Effector memory CD4-positive, alpha-beta T cell (primary cell): ENCODE measurements around the gene UBASH3B.

Source experiments
- DNase-seq, 3 donors: peaks; one replicate each; pipeline ENCODE4 v3.0.0-alpha.2; 2020
- H3K27ac ChIP-seq: 2 replicates; pipeline ENCODE4 v1.7.0; 2013; ENCODE audit warnings: mild to moderate bottlenecking, low read length, moderate library complexity; ENCODE audit not compliant: insufficient read depth, poor library complexity, severe bottlenecking
- H3K27me3 ChIP-seq: replicated peaks from 2 replicates; pipeline ENCODE4 v1.7.0; 2013; ENCODE audit warnings: mild to moderate bottlenecking, low read length; ENCODE audit not compliant: insufficient read depth, control insufficient read depth, poor library complexity, severe bottlenecking
- H3K36me3 ChIP-seq: 2 replicates; pipeline ENCODE4 v1.7.0; 2013; ENCODE audit warnings: mild to moderate bottlenecking, low read length, moderate library complexity; ENCODE audit not compliant: control insufficient read depth, insufficient read depth
- H3K4me1 ChIP-seq: 2 replicates; pipeline ENCODE4 v1.7.0; 2013; ENCODE audit warnings: low read length, mild to moderate bottlenecking; ENCODE audit not compliant: control insufficient read depth, insufficient read depth, poor library complexity, severe bottlenecking
- H3K4me3 ChIP-seq: 2 replicates; pipeline ENCODE4 v1.7.0; 2013; ENCODE audit warnings: low read length, low read depth, mild to moderate bottlenecking; ENCODE audit not compliant: insufficient read depth, poor library complexity, severe bottlenecking
- H3K9me3 ChIP-seq: 2 replicates; pipeline ENCODE4 v1.7.0; 2013; ENCODE audit warnings: mild to moderate bottlenecking, low read length, moderate library complexity; ENCODE audit not compliant: control insufficient read depth

UBASH3B gene

GRCh38 chr11:122714004-122714403, 58.5 kb downstream of the UBASH3B start:
- DNase-seq: no peak

GRCh38 chr11:122714484-122714883, 59.0 kb downstream of the UBASH3B start:
- H3K27me3 ChIP-seq: no peaks in the 10 kb centered on the region
- no peak overlapping the region for H3K4me3 ChIP-seq
- DNase-seq: no peak
- no peaks in the 10 kb centered on the region for H3K9me3 ChIP-seq
- H3K4me1 ChIP-seq: peaks cover 13% of the 10 kb centered on the region
- H3K36me3 ChIP-seq: no peaks in the 10 kb centered on the region
- H3K27ac ChIP-seq: no peak overlapping the region

More at GRCh38 chr11:122714004-122714403, 58.5 kb downstream of the UBASH3B start:
- Histone ChIP-seq H3K36me3 (no peaks in the 10 kb centered on the region), H3K27ac (no peak overlapping the region), H3K9me3 (no peaks in the 10 kb centered on the region), H3K4me3 (no peak overlapping the region), H3K4me1 (peaks cover 13% of the 10 kb centered on the region), H3K27me3 (no peaks in the 10 kb centered on the region)

GRCh38 chr11:122715548-122716440, 60.3 kb downstream of the UBASH3B start:
- no peaks in the 10 kb centered on the region for H3K27me3 ChIP-seq
- no peak overlapping the region for H3K27ac ChIP-seq
- peaks cover 13% of the 10 kb centered on the region for H3K4me1 ChIP-seq
- no peaks in the 10 kb centered on the region for H3K9me3 ChIP-seq
- H3K36me3 ChIP-seq: no peaks in the 10 kb centered on the region
- no peak overlapping the region for H3K4me3 ChIP-seq
- DNase-seq: no peak

GRCh38 chr11:122717264-122717867, 61.8 kb downstream of the UBASH3B start:
- Histone ChIP-seq H3K36me3 (no peaks in the 10 kb centered on the region), H3K9me3 (no peaks in the 10 kb centered on the region), H3K4me1 (peaks cover 19% of the 10 kb centered on the region), H3K27me3 (no peaks in the 10 kb centered on the region), H3K27ac (no peak overlapping the region), H3K4me3 (no peak overlapping the region)
- DNase-seq: no peak

GRCh38 chr11:122720107-122720881, 64.8 kb downstream of the UBASH3B start:
- Histone ChIP-seq H3K4me3 (no peak overlapping the region), H3K9me3 (no peaks in the 10 kb centered on the region), H3K27ac (no peak overlapping the region), H3K36me3 (no peaks in the 10 kb centered on the region), H3K4me1 (peaks cover 28% of the 10 kb centered on the region), H3K27me3 (no peaks in the 10 kb centered on the region)
- DNase-seq: no peak

- H3K9me3 ChIP-seq: no peaks in the 10 kb centered on the region
- DNase-seq: no peak
- no peaks in the 10 kb centered on the region for H3K27me3 ChIP-seq
- H3K36me3 ChIP-seq: no peaks in the 10 kb centered on the region
- H3K4me3 ChIP-seq: no peak overlapping the region
- H3K27ac ChIP-seq: no peak overlapping the region
- peaks cover 31% of the 10 kb centered on the region for H3K4me1 ChIP-seq
Measured at GRCh38 chr11:122721201-122721963, 65.9 kb downstream of the UBASH3B start.

GRCh38 chr11:122721964-122722266, 66.4 kb downstream of the UBASH3B start:
- no peak for DNase-seq
- Histone ChIP-seq H3K9me3 (no peaks in the 10 kb centered on the region), H3K36me3 (no peaks in the 10 kb centered on the region), H3K27ac (no peak overlapping the region), H3K4me3 (no peak overlapping the region), H3K4me1 (peaks cover 33% of the 10 kb centered on the region), H3K27me3 (no peaks in the 10 kb centered on the region)

GRCh38 chr11:122723106-122723505, 67.6 kb downstream of the UBASH3B start:
- peaks cover 40% of the 10 kb centered on the region for H3K4me1 ChIP-seq
- no peaks in the 10 kb centered on the region for H3K27me3 ChIP-seq
- no peak overlapping the region for H3K4me3 ChIP-seq
- H3K27ac ChIP-seq: no peak overlapping the region
- H3K36me3 ChIP-seq: no peaks in the 10 kb centered on the region
- H3K9me3 ChIP-seq: no peaks in the 10 kb centered on the region
- no peak for DNase-seq

GRCh38 chr11:122723576-122723975, 68.1 kb downstream of the UBASH3B start:
- peaks cover 41% of the 10 kb centered on the region for H3K4me1 ChIP-seq
- H3K27me3 ChIP-seq: no peaks in the 10 kb centered on the region
- no peaks in the 10 kb centered on the region for H3K9me3 ChIP-seq
- DNase-seq: no peak
- H3K4me3 ChIP-seq: no peak overlapping the region
- no peaks in the 10 kb centered on the region for H3K36me3 ChIP-seq
- H3K27ac ChIP-seq: no peak overlapping the region
